GM13977 (cell line): ENCODE results near the gene GLUD1.
"Not testable (repeated sequence)": the region's sequence is repeated elsewhere in the genome, so short reads cannot be mapped to it uniquely, and the experiment has no call there.

ENCODE experiments used
- DNase-seq: peaks from one replicate; pipeline ENCODE4 v3.0.0; 2012; ENCODE audit warnings: low spot score
- in situ Hi-C: fragments of 300-500 bp; cut with MboI; formaldehyde crosslinking; loops from one replicate; pipeline ENCODE4 v1.12.0; 2022; ENCODE audit warnings: low sequenced_read_pairs, low pct_unique_long_range_greater_than_20kb, mixed read lengths, inconsistent platforms; ENCODE audit not compliant: unreplicated experiment
- TF ChIP-seq, protein P1 (sequence below): IDR thresholded peaks from 2 replicates; pipeline ENCODE4 v1.5.1; 2012; ENCODE audit warnings: mild to moderate bottlenecking, control low read depth; ENCODE audit not compliant: insufficient read depth; ENCODE audit errors: extremely low read depth, missing control alignments

Gene GLUD1

DNA sequence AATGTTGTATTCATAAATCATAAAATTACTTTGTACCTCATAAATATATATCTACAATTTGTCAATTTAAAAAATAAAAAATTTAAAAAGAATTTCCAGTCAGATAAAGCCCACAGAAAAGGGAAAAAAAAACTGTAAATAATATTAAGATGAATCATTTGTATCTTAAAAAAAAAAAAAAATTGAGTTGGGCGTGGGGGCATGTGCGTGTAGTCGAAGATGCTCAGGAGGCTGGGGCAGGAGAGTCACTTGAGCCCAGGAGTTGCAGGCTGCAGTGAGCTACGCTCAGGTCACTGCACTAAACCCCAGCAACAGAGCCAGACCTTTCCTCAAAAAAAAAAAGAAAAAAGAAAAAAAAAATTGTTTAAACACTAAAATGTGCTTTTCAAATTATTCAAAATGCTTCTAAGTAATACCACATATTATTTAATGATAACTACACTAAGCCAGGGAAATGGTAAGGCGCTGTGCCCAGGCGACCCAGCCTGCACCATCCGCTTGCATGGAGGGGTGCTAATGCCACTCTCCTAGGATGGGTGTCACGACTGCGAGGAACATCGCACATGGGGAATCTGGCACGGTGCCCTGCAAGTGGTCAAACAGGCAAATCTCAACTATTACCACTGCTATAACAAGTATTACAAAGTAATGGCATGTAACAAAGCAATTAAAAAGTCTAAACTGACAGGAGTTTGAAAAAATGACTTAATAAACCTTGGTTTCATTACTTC lies 15.4 kb downstream of the GLUD1 start:
- in situ Hi-C loops = no loop called here
- no peak for DNase-seq
- TF ChIP-seq, protein P1, sequence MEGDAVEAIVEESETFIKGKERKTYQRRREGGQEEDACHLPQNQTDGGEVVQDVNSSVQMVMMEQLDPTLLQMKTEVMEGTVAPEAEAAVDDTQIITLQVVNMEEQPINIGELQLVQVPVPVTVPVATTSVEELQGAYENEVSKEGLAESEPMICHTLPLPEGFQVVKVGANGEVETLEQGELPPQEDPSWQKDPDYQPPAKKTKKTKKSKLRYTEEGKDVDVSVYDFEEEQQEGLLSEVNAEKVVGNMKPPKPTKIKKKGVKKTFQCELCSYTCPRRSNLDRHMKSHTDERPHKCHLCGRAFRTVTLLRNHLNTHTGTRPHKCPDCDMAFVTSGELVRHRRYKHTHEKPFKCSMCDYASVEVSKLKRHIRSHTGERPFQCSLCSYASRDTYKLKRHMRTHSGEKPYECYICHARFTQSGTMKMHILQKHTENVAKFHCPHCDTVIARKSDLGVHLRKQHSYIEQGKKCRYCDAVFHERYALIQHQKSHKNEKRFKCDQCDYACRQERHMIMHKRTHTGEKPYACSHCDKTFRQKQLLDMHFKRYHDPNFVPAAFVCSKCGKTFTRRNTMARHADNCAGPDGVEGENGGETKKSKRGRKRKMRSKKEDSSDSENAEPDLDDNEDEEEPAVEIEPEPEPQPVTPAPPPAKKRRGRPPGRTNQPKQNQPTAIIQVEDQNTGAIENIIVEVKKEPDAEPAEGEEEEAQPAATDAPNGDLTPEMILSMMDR = no peak

DNA sequence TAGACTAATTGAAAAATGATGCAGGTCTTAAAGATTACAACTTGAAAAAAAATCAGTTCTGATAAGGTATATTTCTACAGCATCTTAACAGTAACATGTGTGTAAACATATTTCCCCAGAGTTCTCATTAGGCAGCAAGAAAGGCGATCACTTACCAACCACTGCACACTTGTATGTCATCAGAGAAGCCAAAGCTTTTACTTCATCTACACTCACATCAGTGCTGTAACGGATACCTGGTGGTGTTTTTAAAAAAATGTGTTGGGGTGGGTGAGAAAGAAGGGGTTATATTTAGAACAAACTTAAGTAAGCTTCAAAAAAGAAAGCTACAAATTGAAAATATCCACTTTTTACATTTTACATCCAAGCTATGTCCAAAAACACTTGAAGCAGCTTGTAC lies 18.2 kb downstream of the GLUD1 start:
- in situ Hi-C loops, DNase-seq: not testable (repeated sequence)

DNA sequence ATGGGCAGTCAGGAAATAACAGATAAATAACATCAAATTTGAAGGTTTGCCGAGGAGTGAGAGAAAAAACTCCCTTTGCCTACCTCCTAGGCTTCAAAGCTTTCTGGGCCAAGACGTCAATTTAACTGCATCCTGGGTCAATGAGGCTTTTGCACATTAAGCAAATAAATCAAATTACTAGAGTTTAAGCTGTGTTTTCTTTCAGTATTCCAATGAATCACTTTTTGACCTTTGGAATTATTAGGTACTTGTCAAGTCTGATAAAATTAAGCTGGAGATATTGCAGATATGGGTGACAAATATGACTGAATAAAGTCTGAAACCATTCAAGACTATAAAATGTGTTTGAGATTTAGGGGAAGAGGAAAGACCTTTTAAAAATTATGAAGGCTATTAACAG lies 22.2 kb downstream of the GLUD1 start:
- TF ChIP-seq, protein P1 = no peak
- in situ Hi-C loops = no loop called here
- DNase-seq = no peak

DNA sequence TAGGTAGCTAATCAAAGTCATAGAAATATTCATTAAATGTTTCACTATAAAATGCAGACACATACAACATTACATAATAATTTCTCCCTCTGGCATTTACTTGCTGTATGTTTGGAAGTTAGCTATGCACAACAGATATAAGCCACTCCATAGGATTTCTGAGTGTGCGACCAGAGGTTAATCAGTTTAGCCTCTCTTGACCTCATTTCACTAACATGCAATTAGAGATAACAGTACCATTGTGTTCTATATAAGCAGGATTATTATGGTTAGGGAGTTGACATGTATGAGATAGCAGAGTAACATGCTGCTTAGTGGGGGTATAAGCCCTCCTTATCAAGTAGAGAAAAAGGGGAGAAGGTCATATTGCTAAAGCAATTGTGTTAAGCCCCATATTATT lies 26.4 kb downstream of the GLUD1 start:
- in situ Hi-C loops = no loop called here
- DNase-seq = no peak
- TF ChIP-seq, protein P1 = no peak

DNA sequence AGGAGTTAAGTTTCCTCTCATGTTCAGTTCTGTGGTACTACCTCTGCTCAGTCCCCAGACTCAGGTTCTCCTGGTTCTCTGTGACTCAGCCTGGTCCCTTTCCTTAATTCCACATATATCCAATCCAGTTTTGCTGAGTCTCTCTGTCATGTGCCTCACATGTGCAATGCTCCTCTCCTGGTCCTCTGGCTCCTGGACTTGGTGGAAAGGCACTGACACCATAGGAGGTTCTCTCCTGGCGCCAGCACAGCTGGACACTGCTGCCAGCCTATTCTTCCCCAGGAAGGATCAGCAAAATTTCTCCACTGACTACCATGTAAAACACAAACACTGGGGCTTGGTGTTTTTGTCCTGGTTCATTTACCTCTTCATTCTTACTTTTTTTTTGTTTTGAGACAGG lies 27.8 kb downstream of the GLUD1 start:
- in situ Hi-C loops = no loop called here
- TF ChIP-seq, protein P1 = no peak
- DNase-seq = no peak

DNA sequence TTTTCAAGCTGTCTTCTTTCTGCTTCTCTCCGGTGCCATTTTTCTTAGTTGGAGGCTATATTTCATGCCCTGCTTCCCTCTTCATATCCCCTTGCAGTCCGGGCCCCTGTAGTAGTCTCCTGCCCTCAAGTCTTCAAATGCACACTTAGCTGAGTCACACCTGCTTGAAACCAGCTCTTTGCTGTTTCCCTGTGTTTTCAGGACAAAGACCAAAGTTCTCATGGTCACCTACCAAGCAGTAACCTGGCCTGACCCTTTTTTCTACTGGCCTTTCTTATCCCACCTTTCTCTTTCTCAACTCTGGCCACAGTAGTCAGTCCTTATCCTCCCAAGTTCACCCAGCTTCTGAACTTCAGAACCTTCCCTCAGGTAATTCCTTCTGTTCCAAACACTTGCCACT lies 28.5 kb downstream of the GLUD1 start:
- in situ Hi-C loops = no loop called here
- DNase-seq = no peak
- TF ChIP-seq, protein P1 = no peak

DNA sequence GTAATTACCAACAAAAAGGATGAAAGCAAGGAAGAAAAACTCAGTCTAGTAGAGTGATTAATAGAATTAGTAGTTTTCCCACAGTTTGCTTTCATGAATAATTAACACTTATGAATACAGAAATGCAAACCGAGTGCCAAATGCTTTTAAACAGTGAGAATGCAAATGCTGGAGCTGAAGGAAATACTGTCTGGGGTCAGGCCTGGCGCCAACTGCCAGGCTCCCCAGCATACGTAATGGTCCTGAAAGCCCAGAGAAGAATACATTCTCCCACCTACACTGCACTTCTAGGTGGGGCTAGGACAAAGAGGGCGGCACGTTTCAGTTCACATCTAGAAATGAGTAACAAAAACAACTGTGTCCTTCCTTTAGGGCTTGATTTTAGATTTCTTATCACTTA lies 30.0 kb downstream of the GLUD1 start:
- no peak for DNase-seq
- in situ Hi-C loops = no loop called here
- TF ChIP-seq, protein P1 = no peak
